B cell (primary cell): ENCODE results near the gene NWD2. TPM values are rescaled to one million over a fixed set of nuclear protein-coding genes. Genes with fewer than 3 reads are reported as not detected.

ENCODE experiments used
- ATAC-seq: fragments of 200-7000 bp; cut with Tn5 transposase; one replicate; pipeline ENCODE4 v1.10.0; 2021; ENCODE audit warnings: low read depth, mild to moderate bottlenecking, moderate number of reproducible peaks, moderate library complexity
- CTCF ChIA-PET: fragments of 350-600 bp; sonication (Branson Sonifier 250); formaldehyde crosslinking; loops from one replicate; lab custom pipeline; 2021; ENCODE audit warnings: antibody characterized with exemption, inconsistent platforms; lab: Charles Lee
- POLR2A ChIA-PET: fragments of 350-600 bp; sonication (Branson Sonifier 250); formaldehyde crosslinking; loops from one replicate; lab custom pipeline; 2021; ENCODE audit warnings: antibody characterized with exemption; lab: Charles Lee
- DNase-seq: peaks from one replicate; pipeline ENCODE4 v3.0.0; 2013
- H2AFZ ChIP-seq: 2 replicates; pipeline ENCODE4 v1.6.1; 2012; ENCODE audit warnings: mild to moderate bottlenecking, low read depth, low read length; ENCODE audit not compliant: insufficient read depth, poor library complexity, severe bottlenecking
- H3K27ac ChIP-seq, 2 donors: 1 replicate in 1 of 2; 2 replicates in 1 of 2; pipeline ENCODE4 v1.5.1; 2012 to 2013; ENCODE audit warnings: low read length in 2 of 2, mild to moderate bottlenecking in 2 of 2, moderate library complexity in 1 of 2
- H3K27me3 ChIP-seq, 4 experiments: fragments of 200-600 bp in 1 of 4; sonication (generic) in 1 of 4; replicated peaks in 1 of 4; 1 replicate in 2 of 4; 2 replicates in 2 of 4; pipeline versions ENCODE4 v1.6.1 to v1.7.0; 2013 to 2016; ENCODE audit warnings: low read length in 3 of 4, mild to moderate bottlenecking in 2 of 4, mixed read lengths in 1 of 4, moderate library complexity in 1 of 4; ENCODE audit not compliant: insufficient read depth in 4 of 4, control insufficient read depth in 3 of 4; ENCODE audit errors: control extremely low read depth in 1 of 4
- H3K36me3 ChIP-seq, 2 experiments: replicated peaks in 1 of 2; 1 replicate in 1 of 2; 2 replicates in 1 of 2; pipeline versions ENCODE4 v1.6.1 to v1.7.1; 2013; ENCODE audit warnings: low read length in 1 of 2; ENCODE audit not compliant: insufficient read depth in 2 of 2, control insufficient read depth in 1 of 2; ENCODE audit errors: control extremely low read depth in 1 of 2, extremely low read depth in 1 of 2
- H3K4me1 ChIP-seq, 2 donors: fragments of 200-600 bp in 1 of 2; sonication (generic) in 1 of 2; 1 replicate in 1 of 2; 2 replicates in 1 of 2; pipeline versions ENCODE4 v1.5.1 to v1.6.1; 2013 to 2017; ENCODE audit warnings: low read length in 2 of 2; ENCODE audit not compliant: control insufficient read depth in 2 of 2, insufficient read depth in 2 of 2
- H3K4me2 ChIP-seq: replicated peaks from 2 replicates; pipeline ENCODE3; 2012; ENCODE audit warnings: mild to moderate bottlenecking, low read depth, low read length; ENCODE audit not compliant: poor library complexity, severe bottlenecking
- H3K4me3 ChIP-seq, 5 experiments: fragments of 200-600 bp in 1 of 5; sonication (generic) in 1 of 5; 1 replicate in 3 of 5; 2 replicates in 2 of 5; pipeline versions ENCODE4 v1.5.1 to v1.7.0; 2011 to 2016; ENCODE audit warnings: low read length in 4 of 5, mild to moderate bottlenecking in 4 of 5, low read depth in 2 of 5, control low read depth in 1 of 5, moderate library complexity in 1 of 5; ENCODE audit not compliant: insufficient read depth in 1 of 5; ENCODE audit errors: control extremely low read depth in 1 of 5, extremely low read depth in 1 of 5
- H3K79me2 ChIP-seq: fragments of 200-600 bp; sonication (generic); one replicate; pipeline ENCODE4 v1.6.0; 2016; ENCODE audit warnings: low read length; ENCODE audit not compliant: control insufficient read depth, insufficient read depth
- H3K9ac ChIP-seq: fragments of 200-600 bp; sonication (generic); 2 replicates; pipeline ENCODE4 v1.6.1; 2017; ENCODE audit warnings: mild to moderate bottlenecking, low read length, moderate library complexity
- H3K9me3 ChIP-seq, 3 donors: one replicate each; pipeline versions ENCODE4 v1.6.1 to v1.7.1; 2013; ENCODE audit warnings: low read length in 2 of 3; ENCODE audit not compliant: control insufficient read depth in 2 of 3, insufficient read depth in 1 of 3; ENCODE audit errors: control extremely low read depth in 1 of 3
- H4K20me1 ChIP-seq: 2 replicates; pipeline ENCODE4 v1.6.0; 2012; ENCODE audit warnings: mild to moderate bottlenecking, low read length; ENCODE audit not compliant: insufficient read depth, control insufficient read depth, poor library complexity, severe bottlenecking
- H3K27ac Mint-ChIP-seq: one replicate; pipeline ENCODE4 v1.8.0; 2021; ENCODE audit warnings: mixed read lengths
- H3K27me3 Mint-ChIP-seq: one replicate; pipeline ENCODE4 v1.8.0; 2021; ENCODE audit warnings: mixed read lengths
- H3K4me1 Mint-ChIP-seq: one replicate; pipeline ENCODE4 v1.8.0; 2021; ENCODE audit warnings: mixed read lengths
- H3K4me3 Mint-ChIP-seq: one replicate; pipeline ENCODE4 v1.8.0; 2021; ENCODE audit warnings: mixed read lengths
- H3K9me3 Mint-ChIP-seq: one replicate; pipeline ENCODE4 v1.8.0; 2022; ENCODE audit warnings: mixed read lengths; ENCODE audit not compliant: insufficient read depth
- CTCF ChIP-seq: fragments of 200-600 bp; IDR thresholded peaks from one replicate; pipeline ENCODE4 v1.8.0; 2022; ENCODE audit warnings: antibody characterized with exemption, mild to moderate bottlenecking
- EZH2 ChIP-seq: IDR thresholded peaks from 2 replicates; pipeline ENCODE4 v1.6.1; 2012; ENCODE audit warnings: borderline replicate concordance, low read depth, mild to moderate bottlenecking, moderate library complexity, low read length; ENCODE audit not compliant: insufficient read depth, poor library complexity, severe bottlenecking
- WGBS: methylation state at CpG from one replicate; pipeline ENCODE4 v1.1.5; 2013; ENCODE audit warnings: missing lambda C conversion rate; ENCODE audit not compliant: insufficient coverage; 5-methylcytosine and 5-hydroxymethylcytosine counted together
- intact Hi-C: fragments of 100-400 bp; cut with micrococcal nuclease; formaldehyde crosslinking; loops from one replicate; pipeline ENCODE4 v1.10.0; 2022
- polyA plus RNA-seq: library from polyadenylated mRNA; depleted of rRNA; stranded (reverse); fragments of >200 nt; gene quantifications from 2 replicates; pipeline ENCODE4 v1.2.3, GENCODE V29; 2012
- total RNA-seq, 2 donors: library from RNA; stranded (reverse); fragments of 120-200 nt in 1 of 2; gene quantifications; 1 replicate in 1 of 2; 2 replicates in 1 of 2; pipeline versions ENCODE4 v1.2.3 to v1.2.4, GENCODE V29; 2013 to 2022

NWD2 gene
- total and polyA plus RNA-seq, 2 donors (not counting 1 experiment from before 2014, with no cell fraction given), result not detected

- Histone ChIP-seq H3K4me2 (no peak overlapping the region), H3K4me3 (no peak overlapping the region), H3K79me2 (no peaks in the 10 kb centered on the region), H3K9me3 (no peaks in the 10 kb centered on the region), H2AFZ (no peak overlapping the region), H4K20me1 (no peaks in the 10 kb centered on the region), H3K9ac (no peak overlapping the region), H3K27me3 (peaks cover 0 to 12% (median 2%) of the 10 kb centered on the region in 4 experiments), H3K4me1 (no peaks in the 10 kb centered on the region), H3K27ac (no peak overlapping the region), H3K36me3 (no peaks in the 10 kb centered on the region)
- H3K4me3 Mint-ChIP-seq, result no peak overlapping the region
- TF ChIP-seq EZH2, result no peak
- no peak for TF ChIP-seq CTCF
- no peaks in the 10 kb centered on the region for H3K9me3 Mint-ChIP-seq
- CTCF ChIA-PET, result interaction anchor here (1.4 to 1.5 kb wide), 2 partner anchors 9 to 34 kb away, joined by 3 read pairs; no protein-coding TSS in a partner anchor
- H3K27me3 Mint-ChIP-seq, result peaks cover 11% of the 10 kb centered on the region
- WGBS, result 82% methylated on average over 1 of the region's 2 CpGs
- no peak overlapping the region for H3K27ac Mint-ChIP-seq
- no peaks in the 10 kb centered on the region for H3K4me1 Mint-ChIP-seq
- DNase-seq, result no peak
- no peak for ATAC-seq
- POLR2A ChIA-PET, result no interaction called here
- intact Hi-C loops, result no loop called here
These were observed 181.3 kb downstream of the NWD2 start for GRCh38 chr4:37425857-37426256.

- H3K4me1 Mint-ChIP-seq, result no peaks in the 10 kb centered on the region
- no peak for ATAC-seq
- no peaks in the 10 kb centered on the region for H3K9me3 Mint-ChIP-seq
- no peak overlapping the region for H3K4me3 Mint-ChIP-seq
- H3K79me2 ChIP-seq, result no peaks in the 10 kb centered on the region
- H3K4me1 ChIP-seq, result no peaks in the 10 kb centered on the region
- no peak overlapping the region for H2AFZ ChIP-seq
- H3K9ac ChIP-seq, result no peak overlapping the region
- no peak overlapping the region for H3K4me3 ChIP-seq
- H3K4me2 ChIP-seq, result no peak overlapping the region
- CTCF ChIA-PET, result no interaction called here
- intact Hi-C loops, result no loop called here
- peaks cover 15% of the 10 kb centered on the region for H3K27me3 Mint-ChIP-seq
- no peaks in the 10 kb centered on the region for H3K9me3 ChIP-seq
- TF ChIP-seq CTCF, result no peak
- no peak for TF ChIP-seq EZH2
- H4K20me1 ChIP-seq, result no peaks in the 10 kb centered on the region
- no peaks in the 10 kb centered on the region for H3K36me3 ChIP-seq
- peaks cover 0 to 12% (median 2%) of the 10 kb centered on the region in 4 experiments for H3K27me3 ChIP-seq
- no CpG with 5 or more reads among the region's 2 CpGs for WGBS
- no peak overlapping the region for H3K27ac ChIP-seq
- POLR2A ChIA-PET, result no interaction called here
- H3K27ac Mint-ChIP-seq, result no peak overlapping the region
- no peak for DNase-seq
These were observed 182.7 kb downstream of the NWD2 start for GRCh38 chr4:37427193-37427592.
